ENCODE results near the gene KIAA1671.
A peak's percentile ranks its signal among the peaks of the same experiment; 100 is the strongest.

The KIAA1671 gene

GRCh38 chr22:25094579-25094978, 142.1 kb downstream of the KIAA1671 start:
- no peak for DNase-seq (ENCODE audit: low read depth)

GRCh38 chr22:25095869-25096268, 143.4 kb downstream of the KIAA1671 start:
- no peak for DNase-seq (ENCODE audit: low read depth)

GRCh38 chr22:25096638-25097405, 144.3 kb downstream of the KIAA1671 start:
- DNase-seq (ENCODE audit: low read depth), result no peak

- DNase-seq (ENCODE audit: low read depth), result no peak
Observed at GRCh38 chr22:25098445-25099081, 146.0 kb downstream of the KIAA1671 start.

- DNase-seq (ENCODE audit: low read depth), result no peak
Observed at GRCh38 chr22:25099202-25099601, 146.7 kb downstream of the KIAA1671 start.

GRCh38 chr22:25100402-25100801, 147.9 kb downstream of the KIAA1671 start:
- DNase-seq (ENCODE audit: low read depth), result no peak

- peak; percentile 6 for DNase-seq (ENCODE audit: low read depth)
Observed at GRCh38 chr22:25100948-25101347, 148.4 kb downstream of the KIAA1671 start.

GRCh38 chr22:25101501-25101900, 149.0 kb downstream of the KIAA1671 start:
- DNase-seq (ENCODE audit: low read depth), result no peak

GRCh38 chr22:25101986-25102385, 149.5 kb downstream of the KIAA1671 start:
- no peak for DNase-seq (ENCODE audit: low read depth)

- no peak for DNase-seq (ENCODE audit: low read depth)
Observed at GRCh38 chr22:25102722-25103121, 150.2 kb downstream of the KIAA1671 start.

- no peak for DNase-seq (ENCODE audit: low read depth)
Observed at GRCh38 chr22:25104367-25104766, 151.9 kb downstream of the KIAA1671 start.

- no peak for DNase-seq (ENCODE audit: low read depth)
Observed at GRCh38 chr22:25105817-25106650, 153.5 kb downstream of the KIAA1671 start.

- DNase-seq (ENCODE audit: low read depth), result no peak
Observed at GRCh38 chr22:25109878-25110595, 157.5 kb downstream of the KIAA1671 start.

- DNase-seq (ENCODE audit: low read depth), result no peak
Observed at GRCh38 chr22:25110596-25110845, 158.0 kb downstream of the KIAA1671 start.

- DNase-seq (ENCODE audit: low read depth), result peak; percentile 82
Observed at GRCh38 chr22:25110846-25111578, 158.5 kb downstream of the KIAA1671 start.

GRCh38 chr22:25111579-25112517, 159.3 kb downstream of the KIAA1671 start:
- no peak for DNase-seq (ENCODE audit: low read depth)

GRCh38 chr22:25112538-25113253, 160.2 kb downstream of the KIAA1671 start:
- no peak for DNase-seq (ENCODE audit: low read depth)

- no peak for DNase-seq (ENCODE audit: low read depth)
Observed at GRCh38 chr22:25113316-25113721, 160.8 kb downstream of the KIAA1671 start.

GRCh38 chr22:25114369-25115362, 162.2 kb downstream of the KIAA1671 start:
- DNase-seq (ENCODE audit: low read depth), result no peak
